BLaER1 treated with 17β-estradiol and CSF1 and Interleukin-3, amounts not matched to agents 10 nM and 100 nM (cell line): ENCODE results near the gene FAM193B.
A peak's percentile ranks its signal among the peaks of the same experiment; 100 is the strongest.

Experiments used
- H3K27ac ChIP-seq, 11 experiments: shearing (Covaris generic); formaldehyde crosslinking; 2 replicates each; pipeline ENCODE4 v1.8.1; 2022
- H3K27me3 ChIP-seq, 11 experiments: shearing (Covaris generic); formaldehyde crosslinking; 2 replicates each; pipeline ENCODE4 v1.8.1; 2022
- H3K36me3 ChIP-seq, 11 experiments: shearing (Covaris generic); formaldehyde crosslinking; 2 replicates each; pipeline ENCODE4 v1.8.1; 2022
- H3K4me1 ChIP-seq, 10 experiments: shearing (Covaris generic); formaldehyde crosslinking; 2 replicates each; pipeline ENCODE4 v1.8.1; 2022
- H3K4me2 ChIP-seq, 11 experiments: shearing (Covaris generic); formaldehyde crosslinking; 2 replicates each; pipeline ENCODE4 v1.8.1; 2022
- H3K4me3 ChIP-seq, 10 experiments: shearing (Covaris generic); formaldehyde crosslinking; 2 replicates each; pipeline ENCODE4 v1.8.1; 2022
- H3K9ac ChIP-seq, 11 experiments: shearing (Covaris generic); formaldehyde crosslinking; 2 replicates each; pipeline ENCODE4 v1.8.1; 2022
- H3K9me3 ChIP-seq, 11 experiments: shearing (Covaris generic); formaldehyde crosslinking; replicated peaks in 1 of 11; 2 replicates each; pipeline ENCODE4 v1.8.1; 2022
- H4K20me1 ChIP-seq, 11 experiments: shearing (Covaris generic); formaldehyde crosslinking; 2 replicates each; pipeline ENCODE4 v1.8.1; 2022
- Cebpa-rat ChIP-seq, 11 experiments: shearing (Covaris generic); IDR thresholded peaks; 2 replicates each; pipeline ENCODE4 v1.8.1; 2022

The FAM193B gene

GRCh38 chr5:177528631-177529030 is 25.7 kb downstream of the FAM193B start:
- no peak overlapping the region for H3K27ac ChIP-seq
- TF ChIP-seq Cebpa-rat (IDR thresholded peaks at IDR 0.05), result no peak
- H3K36me3 ChIP-seq, result peaks cover 94 to 100% (median 98%) of the 10 kb centered on the region in 11 experiments

GRCh38 chr5:177527595-177527994 is 26.8 kb downstream of the FAM193B start:
- Histone ChIP-seq H3K36me3 (peaks cover 94 to 100% (median 100%) of the 10 kb centered on the region in 11 experiments), H3K9ac (no peak overlapping the region), H4K20me1 (peaks cover 26 to 93% (median 54%) of the 10 kb centered on the region in 11 experiments; a peak in 19 of 22 replicates), H3K9me3 (no peaks in the 10 kb centered on the region), H3K4me3 (no peak overlapping the region), H3K27me3 (no peaks in the 10 kb centered on the region), H3K27ac (no peak overlapping the region), H3K4me2 (no peak overlapping the region), H3K4me1 (peaks cover 0 to 5% (median 0%) of the 10 kb centered on the region in 10 experiments; a peak in 8 of 20 replicates)
- no peak for TF ChIP-seq Cebpa-rat (IDR thresholded peaks at IDR 0.05)

More at GRCh38 chr5:177528631-177529030, 25.7 kb downstream of the FAM193B start:
- Histone ChIP-seq H4K20me1 (peaks cover 30 to 98% (median 63%) of the 10 kb centered on the region in 11 experiments; a peak in 19 of 22 replicates), H3K9ac (no peak overlapping the region), H3K4me1 (no peaks in the 10 kb centered on the region), H3K9me3 (no peaks in the 10 kb centered on the region), H3K27me3 (no peaks in the 10 kb centered on the region), H3K4me2 (no peak overlapping the region), H3K4me3 (no peak overlapping the region)

GRCh38 chr5:177526791-177527190 is 27.6 kb downstream of the FAM193B start:
- no peak overlapping the region for H3K4me3 ChIP-seq
- H3K27ac ChIP-seq, result no peak overlapping the region
- H3K4me1 ChIP-seq, result peaks cover 5 to 14% (median 7%) of the 10 kb centered on the region in 10 experiments
- H3K27me3 ChIP-seq, result no peaks in the 10 kb centered on the region
- peaks cover 22 to 86% (median 46%) of the 10 kb centered on the region in 11 experiments; a peak in 16 of 22 replicates for H4K20me1 ChIP-seq
- TF ChIP-seq Cebpa-rat (IDR thresholded peaks at IDR 0.05), result no peak
- H3K9ac ChIP-seq, result no peak overlapping the region
- no peak overlapping the region for H3K4me2 ChIP-seq
- H3K36me3 ChIP-seq, result peaks cover 93 to 100% (median 99%) of the 10 kb centered on the region in 11 experiments
- no peaks in the 10 kb centered on the region for H3K9me3 ChIP-seq

- no peak for TF ChIP-seq Cebpa-rat (IDR thresholded peaks at IDR 0.05)
- Histone ChIP-seq H3K9ac (no peak overlapping the region), H3K27ac (no peak overlapping the region), H4K20me1 (peaks cover 26 to 86% (median 44%) of the 10 kb centered on the region in 11 experiments; a peak in 15 of 22 replicates), H3K27me3 (no peaks in the 10 kb centered on the region), H3K4me1 (peaks cover 11 to 20% (median 13%) of the 10 kb centered on the region in 10 experiments), H3K9me3 (no peaks in the 10 kb centered on the region), H3K4me3 (no peak overlapping the region), H3K4me2 (no peak overlapping the region), H3K36me3 (peaks cover 93 to 100% (median 99%) of the 10 kb centered on the region in 11 experiments)
These were observed 28.2 kb downstream of the FAM193B start for GRCh38 chr5:177526191-177526590.

GRCh38 chr5:177524941-177525655 is 29.3 kb downstream of the FAM193B start:
- Histone ChIP-seq H3K4me3 (no peak overlapping the region), H3K4me2 (no peak overlapping the region), H3K9me3 (no peaks in the 10 kb centered on the region), H3K27ac (peak overlapping the region in 1 of 11 experiments; percentile 44; a peak in 2 of 22 replicates), H3K4me1 (peaks cover 17 to 30% (median 24%) of the 10 kb centered on the region in 10 experiments), H4K20me1 (peaks cover 24 to 86% (median 42%) of the 10 kb centered on the region in 11 experiments; a peak in 14 of 22 replicates), H3K27me3 (no peaks in the 10 kb centered on the region), H3K9ac (0 out of 22 replicates have a peak overlapping the region, but pooled peaks of 1 of the 11 experiments have one; percentile 26), H3K36me3 (peaks cover 89 to 99% (median 98%) of the 10 kb centered on the region in 11 experiments)
- no peak for TF ChIP-seq Cebpa-rat (IDR thresholded peaks at IDR 0.05)

GRCh38 chr5:177524539-177524900 is 29.8 kb downstream of the FAM193B start:
- Histone ChIP-seq H3K9ac (no peak overlapping the region), H3K27me3 (no peaks in the 10 kb centered on the region), H3K27ac (peak overlapping the region in 1 of 11 experiments; percentile 44; a peak in 4 of 22 replicates), H4K20me1 (peaks cover 19 to 85% (median 36%) of the 10 kb centered on the region in 11 experiments; a peak in 13 of 22 replicates), H3K4me2 (no peak overlapping the region), H3K9me3 (no peaks in the 10 kb centered on the region), H3K36me3 (peaks cover 90 to 99% (median 98%) of the 10 kb centered on the region in 11 experiments), H3K4me1 (peaks cover 19 to 36% (median 30%) of the 10 kb centered on the region in 10 experiments), H3K4me3 (no peak overlapping the region)
- no peak for TF ChIP-seq Cebpa-rat (IDR thresholded peaks at IDR 0.05)

- Histone ChIP-seq H3K36me3 (peaks cover 90 to 99% (median 98%) of the 10 kb centered on the region in 11 experiments), H3K27me3 (no peaks in the 10 kb centered on the region), H3K4me2 (no peak overlapping the region), H3K4me3 (no peak overlapping the region), H3K4me1 (peaks cover 25 to 42% (median 36%) of the 10 kb centered on the region in 10 experiments), H3K9me3 (no peaks in the 10 kb centered on the region), H3K9ac (no peak overlapping the region), H4K20me1 (peaks cover 13 to 79% (median 32%) of the 10 kb centered on the region in 11 experiments; a peak in 13 of 22 replicates), H3K27ac (peak overlapping the region in 1 of 11 experiments; percentile 44; a peak in 4 of 22 replicates)
- no peak for TF ChIP-seq Cebpa-rat (IDR thresholded peaks at IDR 0.05)
These were observed 30.4 kb downstream of the FAM193B start for GRCh38 chr5:177523711-177524538.

- Histone ChIP-seq H3K27me3 (no peaks in the 10 kb centered on the region), H3K4me3 (peak overlapping the region in 5 of 10 experiments; percentile 24 to 41 (median 35); a peak in 9 of 20 replicates), H3K9me3 (no peaks in the 10 kb centered on the region), H3K36me3 (peaks cover 63 to 73% (median 71%) of the 10 kb centered on the region in 11 experiments), H4K20me1 (peaks cover 6 to 57% (median 25%) of the 10 kb centered on the region in 11 experiments; a peak in 13 of 22 replicates), H3K4me1 (peaks cover 29 to 47% (median 40%) of the 10 kb centered on the region in 10 experiments), H3K27ac (peak overlapping the region in 10 of 11 experiments; percentile 16 to 86 (median 74); a peak in 19 of 22 replicates), H3K9ac (peak overlapping the region; percentile 38 to 78 (median 64); a peak in 19 of 22 replicates), H3K4me2 (peak overlapping the region; percentile 23 to 92 (median 83); a peak in 21 of 22 replicates)
- TF ChIP-seq Cebpa-rat (IDR thresholded peaks at IDR 0.05), result no peak
These were observed 33.3 kb downstream of the FAM193B start for GRCh38 chr5:177520916-177521513.
